ENCODE data around the gene NHLRC3. TPM values are rescaled to one million over a fixed set of nuclear protein-coding genes. Genes with fewer than 3 reads are reported as not detected.
"Not testable (repeated sequence)": the region's sequence is repeated elsewhere in the genome, so short reads cannot be mapped to it uniquely, and the experiment has no call there.

NHLRC3 gene
- 17.7 and 19.9 TPM in 2 replicates for total RNA-seq

GRCh38 chr13:39037880-39038568 lies at the start of gene NHLRC3, which contains the start of gene PROSER1:
Gene NHLRC3 (plus strand): TSS chr13:39038456. CDS start chr13:39038640, 184 bp downstream.
Gene PROSER1 (minus strand): TSS chr13:39038089. CDS start chr13:39037242, 847 bp downstream.
- TF ChIP-seq CTCF (IDR thresholded peaks at IDR 0.05; ENCODE audit: insufficient read depth, low read depth, low read length): no peak
- peak; percentile 94 for DNase-seq (ENCODE audit: low read depth)
- H3K4me3 ChIP-seq (ENCODE audit: low read depth, low read length): peak within 1 kb of the TSS; percentile 95

GRCh38 chr13:38990693-38991092 lies 47.6 kb upstream of the NHLRC3 start, which contains the start of gene STOML3:
Gene STOML3 (minus strand): TSS chr13:38990831. CDS start chr13:38990721, 110 bp downstream.
- no peak for TF ChIP-seq CTCF (IDR thresholded peaks at IDR 0.05; ENCODE audit: insufficient read depth, low read depth, low read length)

GRCh38 chr13:38993381-38993780 lies 44.9 kb upstream of the NHLRC3 start:
- no peak overlapping the region for H3K4me3 ChIP-seq (ENCODE audit: low read depth, low read length)
- TF ChIP-seq CTCF (IDR thresholded peaks at IDR 0.05; ENCODE audit: insufficient read depth, low read depth, low read length): no peak
- DNase-seq (ENCODE audit: low read depth): no peak

More at GRCh38 chr13:38990693-38991092, 47.6 kb upstream of the NHLRC3 start, which contains the start of gene STOML3:
- H3K4me3 ChIP-seq (ENCODE audit: low read depth, low read length): no peak within 1 kb of the TSS
- peak; percentile 2 for DNase-seq (ENCODE audit: low read depth)

- DNase-seq (ENCODE audit: low read depth): no peak
- H3K4me3 ChIP-seq (ENCODE audit: low read depth, low read length): no peak overlapping the region
- no peak for TF ChIP-seq CTCF (IDR thresholded peaks at IDR 0.05; ENCODE audit: insufficient read depth, low read depth, low read length)
Measured at GRCh38 chr13:38998739-38999138, 39.5 kb upstream of the NHLRC3 start.

- not testable (repeated sequence) for DNase-seq (ENCODE audit: low read depth)
- H3K4me3 ChIP-seq (ENCODE audit: low read depth, low read length): peak overlapping the region; percentile 35
Measured at GRCh38 chr13:39006371-39007111, 31.7 kb upstream of the NHLRC3 start.

GRCh38 chr13:39012608-39013007 lies 25.6 kb upstream of the NHLRC3 start:
- DNase-seq (ENCODE audit: low read depth): no peak
- TF ChIP-seq CTCF (IDR thresholded peaks at IDR 0.05; ENCODE audit: insufficient read depth, low read depth, low read length): peak; percentile 12

GRCh38 chr13:39013462-39013861 lies 24.8 kb upstream of the NHLRC3 start:
- TF ChIP-seq CTCF (IDR thresholded peaks at IDR 0.05; ENCODE audit: insufficient read depth, low read depth, low read length): no peak
- H3K4me3 ChIP-seq (ENCODE audit: low read depth, low read length): no peak overlapping the region

More at GRCh38 chr13:39012608-39013007, 25.6 kb upstream of the NHLRC3 start:
- no peak overlapping the region for H3K4me3 ChIP-seq (ENCODE audit: low read depth, low read length)

More at GRCh38 chr13:39013462-39013861, 24.8 kb upstream of the NHLRC3 start:
- no peak for DNase-seq (ENCODE audit: low read depth)
